Loucy (cell line): ENCODE measurements around the gene FSD1L.

Source experiments
- H2AFZ ChIP-seq: fragments of 200-600 bp; sonication (generic); 2 replicates; pipeline ENCODE4 v1.6.0; 2016; ENCODE audit warnings: antibody characterized with exemption, mild to moderate bottlenecking, low read length, moderate library complexity
- H3F3A ChIP-seq: fragments of 200-600 bp; 2 replicates; pipeline ENCODE4 v1.6.0; 2016; ENCODE audit warnings: antibody characterized with exemption, low read depth, mild to moderate bottlenecking
- H3K27me3 ChIP-seq: fragments of 200-600 bp; sonication (generic); 2 replicates; pipeline ENCODE4 v1.6.1; 2014; ENCODE audit warnings: low read length, mild to moderate bottlenecking; ENCODE audit not compliant: insufficient read depth, poor library complexity, severe bottlenecking
- H3K36me3 ChIP-seq: fragments of 200-600 bp; sonication (generic); 2 replicates; pipeline ENCODE4 v1.6.1; 2016; ENCODE audit warnings: low read length; ENCODE audit not compliant: insufficient read depth
- H3K4me1 ChIP-seq: fragments of 200-600 bp; sonication (generic); 2 replicates; pipeline ENCODE4 v1.5.1; 2014; ENCODE audit warnings: low read length, mild to moderate bottlenecking; ENCODE audit not compliant: insufficient read depth, poor library complexity, severe bottlenecking
- H3K4me2 ChIP-seq: fragments of 200-600 bp; sonication (generic); 2 replicates; pipeline ENCODE4 v1.6.0; 2014; ENCODE audit warnings: antibody characterized with exemption, low read length, low read depth, mild to moderate bottlenecking; ENCODE audit not compliant: poor library complexity, severe bottlenecking
- H3K4me3 ChIP-seq: fragments of 200-600 bp; sonication (generic); 2 replicates; pipeline ENCODE4 v1.5.1; 2014; ENCODE audit warnings: low read length, mild to moderate bottlenecking, mixed read lengths; ENCODE audit not compliant: poor library complexity, severe bottlenecking
- H3K79me2 ChIP-seq: fragments of 200-600 bp; sonication (generic); 2 replicates; pipeline ENCODE4 v1.6.1; 2014; ENCODE audit warnings: low read length; ENCODE audit not compliant: insufficient read depth
- H3K9ac ChIP-seq: fragments of 200-600 bp; sonication (generic); 2 replicates; pipeline ENCODE4 v1.6.0; 2014; ENCODE audit warnings: mild to moderate bottlenecking, low read depth, low read length, moderate library complexity; ENCODE audit not compliant: poor library complexity, severe bottlenecking
- H3K9me2 ChIP-seq: fragments of 200-600 bp; sonication (generic); replicated peaks from 2 replicates; pipeline ENCODE4 v1.6.1; 2016; ENCODE audit warnings: low read depth, low read length, mixed read lengths
- H3K9me3 ChIP-seq: fragments of 200-600 bp; sonication (generic); 2 replicates; pipeline ENCODE4 v1.6.1; 2014; ENCODE audit warnings: mild to moderate bottlenecking, antibody characterized with exemption, low read length, low read depth; ENCODE audit not compliant: insufficient read depth
- H4K20me1 ChIP-seq: fragments of 200-600 bp; sonication (generic); 2 replicates; pipeline ENCODE4 v1.6.0; 2014; ENCODE audit warnings: antibody characterized with exemption, low read length, mild to moderate bottlenecking; ENCODE audit not compliant: insufficient read depth, poor library complexity, severe bottlenecking
- CTCF ChIP-seq: fragments of 200-600 bp; sonication (generic); conservative IDR thresholded peaks from 2 replicates; pipeline ENCODE4 v1.5.1; 2014; ENCODE audit warnings: mild to moderate bottlenecking, antibody characterized with exemption, low read length
- EZH2phosphoT487 ChIP-seq: fragments of 200-600 bp; IDR thresholded peaks from 2 replicates; pipeline ENCODE4 v1.6.1; 2018; ENCODE audit warnings: antibody characterized with exemption, mild to moderate bottlenecking, moderate library complexity, borderline replicate concordance

The FSD1L gene

GRCh38 chr9:105483618-105484017, 35.8 kb downstream of the FSD1L start:
- Histone ChIP-seq H4K20me1 (no peaks in the 10 kb centered on the region), H3K4me2 (no peak overlapping the region), H3K9ac (no peak overlapping the region), H3K9me2 (no peaks in the 10 kb centered on the region), H2AFZ (no peak overlapping the region), H3K36me3 (no peaks in the 10 kb centered on the region; the same call in 1 of the 2 replicates), H3K79me2 (no peaks in the 10 kb centered on the region), H3K9me3 (no peaks in the 10 kb centered on the region), H3K4me3 (no peak overlapping the region), H3K4me1 (no peaks in the 10 kb centered on the region), H3F3A (no peaks in the 10 kb centered on the region), H3K27me3 (no peaks in the 10 kb centered on the region)
- TF ChIP-seq EZH2phosphoT487 (no peak), CTCF (no peak)

- Histone ChIP-seq H4K20me1 (no peaks in the 10 kb centered on the region), H3K36me3 (no peaks in the 10 kb centered on the region; the same call in 1 of the 2 replicates), H3K4me3 (no peak overlapping the region), H3K9me3 (no peaks in the 10 kb centered on the region), H3K9ac (no peak overlapping the region), H3K27me3 (no peaks in the 10 kb centered on the region), H2AFZ (no peak overlapping the region), H3K4me2 (no peak overlapping the region), H3K4me1 (no peaks in the 10 kb centered on the region), H3K9me2 (no peaks in the 10 kb centered on the region), H3F3A (no peaks in the 10 kb centered on the region), H3K79me2 (no peaks in the 10 kb centered on the region)
- TF ChIP-seq EZH2phosphoT487 (no peak), CTCF (no peak)
Observed at GRCh38 chr9:105484226-105484625, 36.4 kb downstream of the FSD1L start.

- H3K9me2 ChIP-seq: no peaks in the 10 kb centered on the region
- no peaks in the 10 kb centered on the region for H4K20me1 ChIP-seq
- no peak overlapping the region for H3K9ac ChIP-seq
- TF ChIP-seq EZH2phosphoT487 (no peak), CTCF (no peak)
- no peak overlapping the region for H3K4me2 ChIP-seq
- no peaks in the 10 kb centered on the region for H3F3A ChIP-seq
- no peaks in the 10 kb centered on the region for H3K4me1 ChIP-seq
- no peaks in the 10 kb centered on the region for H3K79me2 ChIP-seq
- no peaks in the 10 kb centered on the region for H3K27me3 ChIP-seq
- H3K36me3 ChIP-seq: no peaks in the 10 kb centered on the region; the same call in 1 of the 2 replicates
- H2AFZ ChIP-seq: no peak overlapping the region
- no peak overlapping the region for H3K4me3 ChIP-seq
- H3K9me3 ChIP-seq: no peaks in the 10 kb centered on the region
Observed at GRCh38 chr9:105485131-105485530, 37.3 kb downstream of the FSD1L start.
